ENCODE measurements around the gene QSOX2. TPM values are rescaled to one million over a fixed set of nuclear protein-coding genes. Genes with fewer than 3 reads are reported as not detected.
A peak's percentile ranks its signal among the peaks of the same experiment; 100 is the strongest.

QSOX2 gene
- total RNA-seq, 1 donor from 2014 or later, result 24.1 TPM

DNA sequence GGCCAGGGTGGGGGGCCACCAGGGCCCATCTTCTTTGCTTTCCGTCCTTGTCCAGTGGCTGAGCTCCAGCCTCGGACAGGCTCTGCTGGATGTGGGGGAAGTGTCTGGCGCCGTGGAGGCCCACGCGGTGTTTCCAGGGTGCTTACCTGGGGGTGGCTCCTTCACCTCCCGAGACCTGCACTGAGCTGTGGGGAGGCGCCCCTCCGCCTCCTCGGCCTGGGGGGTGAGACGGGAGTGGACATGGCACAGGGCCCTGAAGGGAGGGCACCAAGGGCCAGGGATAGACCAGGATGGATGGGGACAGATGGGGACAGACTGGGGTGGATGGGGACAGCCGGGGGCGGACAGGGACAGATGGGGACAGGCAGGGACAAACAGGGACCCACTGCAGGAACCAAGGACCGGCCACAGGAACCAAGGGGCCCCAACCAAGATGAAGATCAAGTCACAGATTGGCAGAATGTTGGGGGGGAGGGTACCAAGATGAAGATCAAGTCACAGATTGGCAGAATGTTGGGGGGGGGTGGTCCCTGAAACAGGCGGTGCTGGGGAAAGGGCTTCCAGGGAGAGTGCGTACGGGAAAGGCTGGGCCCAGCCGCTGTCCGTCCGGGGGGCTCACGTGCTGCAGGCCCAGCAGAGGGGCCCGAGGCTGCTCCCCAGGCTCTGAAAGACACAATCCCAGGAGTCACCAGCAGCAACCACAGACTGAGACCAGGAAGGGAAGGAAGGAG, 13.3 kb upstream of the QSOX2 start:
- no peak for DNase-seq (ENCODE audit: low spot score, unreplicated experiment)
- Mint-ChIP-seq H3K4me1 (ENCODE audit: low read depth) (no peaks in the 10 kb centered on the region), H3K9me3 (ENCODE audit: low read depth) (no peaks in the 10 kb centered on the region), H3K36me3 (ENCODE audit: insufficient read depth) (no peaks in the 10 kb centered on the region), H3K27ac (no peak overlapping the region), H3K27me3 (peaks cover 4% of the 10 kb centered on the region), H3K4me3 (ENCODE audit: low read depth) (no peak overlapping the region)
- TF ChIP-seq, protein P1, sequence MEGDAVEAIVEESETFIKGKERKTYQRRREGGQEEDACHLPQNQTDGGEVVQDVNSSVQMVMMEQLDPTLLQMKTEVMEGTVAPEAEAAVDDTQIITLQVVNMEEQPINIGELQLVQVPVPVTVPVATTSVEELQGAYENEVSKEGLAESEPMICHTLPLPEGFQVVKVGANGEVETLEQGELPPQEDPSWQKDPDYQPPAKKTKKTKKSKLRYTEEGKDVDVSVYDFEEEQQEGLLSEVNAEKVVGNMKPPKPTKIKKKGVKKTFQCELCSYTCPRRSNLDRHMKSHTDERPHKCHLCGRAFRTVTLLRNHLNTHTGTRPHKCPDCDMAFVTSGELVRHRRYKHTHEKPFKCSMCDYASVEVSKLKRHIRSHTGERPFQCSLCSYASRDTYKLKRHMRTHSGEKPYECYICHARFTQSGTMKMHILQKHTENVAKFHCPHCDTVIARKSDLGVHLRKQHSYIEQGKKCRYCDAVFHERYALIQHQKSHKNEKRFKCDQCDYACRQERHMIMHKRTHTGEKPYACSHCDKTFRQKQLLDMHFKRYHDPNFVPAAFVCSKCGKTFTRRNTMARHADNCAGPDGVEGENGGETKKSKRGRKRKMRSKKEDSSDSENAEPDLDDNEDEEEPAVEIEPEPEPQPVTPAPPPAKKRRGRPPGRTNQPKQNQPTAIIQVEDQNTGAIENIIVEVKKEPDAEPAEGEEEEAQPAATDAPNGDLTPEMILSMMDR (IDR thresholded peaks at IDR 0.05; ENCODE audit: unreplicated experiment), result no peak

DNA sequence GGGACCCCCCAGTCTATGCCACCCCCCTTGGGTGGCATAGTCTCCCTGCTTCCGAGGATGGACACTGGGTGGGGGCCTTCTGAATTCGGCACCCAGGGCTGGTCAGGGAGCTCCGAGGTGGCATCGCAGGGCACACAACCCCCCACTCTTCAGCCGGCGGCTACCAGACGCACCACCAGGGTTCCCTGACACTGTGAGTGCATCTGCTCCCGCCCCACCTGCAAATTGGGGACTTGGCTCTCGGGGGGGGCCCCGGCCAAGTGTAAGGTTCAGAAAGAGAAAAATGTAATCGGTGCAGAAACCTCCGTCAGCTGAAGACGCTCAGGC, 12.7 kb upstream of the QSOX2 start:
- DNase-seq (ENCODE audit: low spot score, unreplicated experiment), result no peak
- Mint-ChIP-seq H3K36me3 (ENCODE audit: insufficient read depth) (no peaks in the 10 kb centered on the region), H3K27ac (no peak overlapping the region), H3K4me3 (ENCODE audit: low read depth) (no peak overlapping the region), H3K27me3 (peaks cover 4% of the 10 kb centered on the region), H3K4me1 (ENCODE audit: low read depth) (no peaks in the 10 kb centered on the region), H3K9me3 (ENCODE audit: low read depth) (no peaks in the 10 kb centered on the region)
- TF ChIP-seq, protein P1 (IDR thresholded peaks at IDR 0.05; ENCODE audit: unreplicated experiment), result no peak

DNA sequence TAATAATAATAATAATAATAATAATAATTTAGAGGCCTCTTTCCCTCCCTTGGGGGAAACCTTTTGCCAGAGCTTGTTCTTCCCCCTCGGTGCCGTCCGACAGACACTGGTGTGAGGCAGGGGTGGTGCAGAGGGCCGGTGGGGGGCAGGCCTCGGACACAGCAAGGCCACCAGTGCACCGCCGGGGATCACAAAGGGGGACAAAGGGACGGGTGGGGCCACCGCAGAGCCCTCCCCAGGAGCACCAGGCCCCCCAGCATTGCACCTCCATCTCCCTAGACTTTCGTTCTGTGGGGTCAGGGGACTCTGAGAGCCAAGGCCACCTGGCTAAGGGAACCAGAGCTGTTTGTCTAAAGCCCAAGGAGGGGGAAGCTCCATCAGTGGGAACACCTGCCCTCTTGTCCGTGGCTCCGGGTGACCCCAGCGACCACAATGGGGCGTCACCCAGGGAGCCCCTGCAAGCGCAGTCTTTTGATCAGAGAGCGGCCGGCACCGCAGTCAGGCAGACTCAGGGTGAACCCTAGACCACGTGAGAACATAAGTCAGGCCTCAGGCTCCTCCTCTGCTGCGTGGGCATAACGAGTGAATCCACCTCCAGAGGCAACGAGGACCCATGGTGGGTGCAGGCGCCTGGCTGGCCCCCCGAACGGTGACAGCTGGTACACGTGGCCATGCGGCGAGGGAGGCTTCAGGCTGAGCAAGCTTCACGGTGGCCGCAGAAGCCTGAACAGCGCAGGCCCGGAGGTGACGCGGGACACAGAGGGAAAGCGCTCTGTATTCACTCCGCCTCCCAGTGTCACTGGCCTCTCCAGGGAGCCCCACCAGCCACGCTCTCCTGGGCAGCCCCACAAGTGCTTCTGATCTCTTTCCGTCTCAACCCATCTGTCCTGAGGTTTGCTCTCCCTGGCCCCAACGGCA, 12.0 kb upstream of the QSOX2 start:
- no peak for DNase-seq (ENCODE audit: low spot score, unreplicated experiment)
- Mint-ChIP-seq H3K36me3 (ENCODE audit: insufficient read depth) (no peaks in the 10 kb centered on the region), H3K4me1 (ENCODE audit: low read depth) (no peaks in the 10 kb centered on the region), H3K27me3 (peaks cover 4% of the 10 kb centered on the region), H3K9me3 (ENCODE audit: low read depth) (no peaks in the 10 kb centered on the region), H3K27ac (no peak overlapping the region), H3K4me3 (ENCODE audit: low read depth) (no peak overlapping the region)
- TF ChIP-seq, protein P1 (IDR thresholded peaks at IDR 0.05; ENCODE audit: unreplicated experiment), result no peak

DNA sequence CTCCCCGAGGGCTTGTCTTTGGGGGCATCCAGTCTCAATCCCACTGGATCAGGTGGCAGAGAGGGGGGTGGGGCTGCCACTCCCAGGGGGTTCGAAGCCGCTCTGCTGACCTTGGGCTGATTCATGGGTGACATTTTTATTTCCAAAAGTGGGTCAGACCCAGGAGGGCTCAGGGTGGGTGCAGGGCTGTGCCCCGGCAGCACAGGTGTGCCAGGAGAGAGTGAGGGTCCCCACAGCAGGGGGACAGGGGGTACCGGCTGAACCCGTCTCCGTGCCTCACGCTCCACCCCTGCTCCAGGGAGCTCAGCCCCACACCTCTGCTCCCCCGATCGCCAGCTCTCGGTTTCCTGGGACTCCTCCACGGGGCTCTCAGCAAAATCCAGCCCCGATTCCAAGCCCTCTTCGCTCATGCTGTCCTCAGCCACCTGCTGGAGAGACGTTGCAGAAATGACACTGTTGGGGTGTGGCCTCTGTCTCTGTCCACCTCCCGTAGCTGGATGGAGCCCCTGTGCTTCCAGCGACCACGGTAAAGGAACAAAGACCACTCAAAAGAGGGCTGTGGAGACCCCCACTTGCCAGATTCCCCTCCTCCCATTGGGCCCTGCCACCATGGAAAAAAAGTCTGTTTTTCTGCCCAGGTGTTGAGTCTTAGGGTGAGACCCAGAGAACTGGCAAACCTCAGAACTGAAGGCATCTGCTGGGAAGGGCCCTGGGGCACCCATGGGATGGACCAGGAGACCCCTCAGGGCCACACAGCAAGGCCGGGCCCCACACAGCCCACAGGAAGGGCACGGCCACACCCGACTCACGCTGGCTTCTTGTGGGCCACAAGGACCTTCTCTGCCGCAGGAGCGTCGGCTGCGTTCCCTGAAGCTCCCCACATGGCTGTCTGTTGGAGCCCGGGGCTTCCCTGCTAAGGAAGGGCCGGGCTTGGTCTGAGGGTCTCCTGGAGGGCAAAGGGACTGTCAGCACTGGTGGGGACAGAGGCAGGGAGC, 10.6 kb upstream of the QSOX2 start:
- Mint-ChIP-seq H3K4me1 (ENCODE audit: low read depth) (no peaks in the 10 kb centered on the region), H3K27me3 (peaks cover 3% of the 10 kb centered on the region), H3K27ac (no peak overlapping the region), H3K4me3 (ENCODE audit: low read depth) (no peak overlapping the region), H3K9me3 (ENCODE audit: low read depth) (no peaks in the 10 kb centered on the region), H3K36me3 (ENCODE audit: insufficient read depth) (no peaks in the 10 kb centered on the region)
- TF ChIP-seq, protein P1 (IDR thresholded peaks at IDR 0.05; ENCODE audit: unreplicated experiment), result peak; percentile 26
- no peak for DNase-seq (ENCODE audit: low spot score, unreplicated experiment)

DNA sequence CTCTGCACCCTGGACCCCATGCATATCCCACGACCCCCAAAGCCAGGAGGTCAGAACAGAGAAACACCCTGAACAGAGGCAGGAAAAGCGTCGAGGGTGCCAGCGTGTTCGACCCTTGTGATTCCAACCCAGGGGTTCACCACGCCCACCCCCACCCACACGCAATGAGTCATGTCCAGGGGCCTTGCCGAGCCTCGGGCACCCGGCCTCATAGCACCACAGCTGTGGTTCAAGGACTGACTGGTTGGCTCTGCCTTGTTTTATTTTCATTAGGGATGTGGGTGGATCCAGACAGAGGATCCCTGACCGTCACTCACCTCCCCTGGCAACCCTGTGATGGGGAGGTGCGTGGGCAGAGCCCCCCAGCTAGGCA, 9.5 kb upstream of the QSOX2 start:
- Mint-ChIP-seq H3K9me3 (ENCODE audit: low read depth) (no peaks in the 10 kb centered on the region), H3K36me3 (ENCODE audit: insufficient read depth) (no peaks in the 10 kb centered on the region), H3K27me3 (peaks cover 5% of the 10 kb centered on the region), H3K4me3 (ENCODE audit: low read depth) (no peak overlapping the region), H3K4me1 (ENCODE audit: low read depth) (no peaks in the 10 kb centered on the region), H3K27ac (no peak overlapping the region)
- DNase-seq (ENCODE audit: low spot score, unreplicated experiment), result no peak
- TF ChIP-seq, protein P1 (IDR thresholded peaks at IDR 0.05; ENCODE audit: unreplicated experiment), result no peak

Data from progenitor cell of endocrine pancreas (in vitro differentiated cells).